Uterus (tissue), 4 donors: ENCODE data around the gene PAWR. TPM values are rescaled to one million over a fixed set of nuclear protein-coding genes. Genes with fewer than 3 reads are reported as not detected.

ENCODE experiments used
- DNase-seq, 2 donors: peaks; one replicate each; pipeline ENCODE4 v3.0.0-alpha.2; 2019 to 2020
- H3K27ac ChIP-seq, 2 donors: fragments of 200-600 bp; sonication (generic); 1 replicate in 1 of 2; 2 replicates in 1 of 2; pipeline ENCODE4 v1.5.1; 2016 to 2018
- H3K27me3 ChIP-seq, 2 donors: fragments of 200-600 bp; sonication (generic); one replicate each; pipeline ENCODE4 v1.5.1; 2018 to 2019; ENCODE audit warnings: control low read depth in 1 of 2
- H3K36me3 ChIP-seq, 2 donors: fragments of 200-600 bp; sonication (generic); one replicate each; pipeline ENCODE4 v1.5.1; 2019; ENCODE audit warnings: control low read depth in 1 of 2
- H3K4me1 ChIP-seq, 2 donors: fragments of 200-600 bp; sonication (generic); one replicate each; pipeline ENCODE4 v1.5.1; 2018 to 2019; ENCODE audit warnings: control low read depth in 1 of 2
- H3K4me3 ChIP-seq, 2 donors: fragments of 200-600 bp; sonication (generic); 1 replicate in 1 of 2; 2 replicates in 1 of 2; pipeline ENCODE4 v1.5.1; 2018 to 2019; ENCODE audit warnings: mild to moderate bottlenecking in 1 of 2
- H3K9me3 ChIP-seq, 2 donors: fragments of 200-600 bp; sonication (generic); one replicate each; pipeline ENCODE4 v1.5.1; 2019; ENCODE audit warnings: control low read depth in 1 of 2
- POLR2A ChIP-seq, 2 donors: fragments of 450-650 bp; IDR thresholded peaks; one replicate each; pipeline ENCODE4 v1.6.1; 2016; ENCODE audit warnings: antibody characterized with exemption in 2 of 2, mild to moderate bottlenecking in 1 of 2, moderate library complexity in 1 of 2
- intact Hi-C: fragments of 100-400 bp; cut with DNase I; formaldehyde crosslinking; loops from one replicate; pipeline ENCODE4 v1.15.1; 2023; ENCODE audit warnings: low total_unique reads
- total RNA-seq, 4 donors: library from RNA; depleted of rRNA in 3 of 4; stranded (reverse); fragments of >200 nt in 3 of 4; gene quantifications; one replicate each; pipeline versions ENCODE4 v1.1.0 to v1.2.4, GENCODE V29; 2014 to 2023
- TF ChIP-seq, protein P1 (sequence below), 4 experiments: fragments of 200-600 bp in 2 of 4; fragments of 450-650 bp in 2 of 4; sonication (generic) in 2 of 4; IDR thresholded peaks; one replicate each; pipeline ENCODE4 v1.5.1; 2016 to 2019; ENCODE audit warnings: antibody characterized with exemption in 4 of 4, mild to moderate bottlenecking in 2 of 4, moderate library complexity in 1 of 4
- donor health status: DM: yes; HTN: yes; CAD: no.

The PAWR gene
- total RNA-seq, 4 donors from 2014 or later, result 54.1 to 144 (median 73.1) TPM

DNA sequence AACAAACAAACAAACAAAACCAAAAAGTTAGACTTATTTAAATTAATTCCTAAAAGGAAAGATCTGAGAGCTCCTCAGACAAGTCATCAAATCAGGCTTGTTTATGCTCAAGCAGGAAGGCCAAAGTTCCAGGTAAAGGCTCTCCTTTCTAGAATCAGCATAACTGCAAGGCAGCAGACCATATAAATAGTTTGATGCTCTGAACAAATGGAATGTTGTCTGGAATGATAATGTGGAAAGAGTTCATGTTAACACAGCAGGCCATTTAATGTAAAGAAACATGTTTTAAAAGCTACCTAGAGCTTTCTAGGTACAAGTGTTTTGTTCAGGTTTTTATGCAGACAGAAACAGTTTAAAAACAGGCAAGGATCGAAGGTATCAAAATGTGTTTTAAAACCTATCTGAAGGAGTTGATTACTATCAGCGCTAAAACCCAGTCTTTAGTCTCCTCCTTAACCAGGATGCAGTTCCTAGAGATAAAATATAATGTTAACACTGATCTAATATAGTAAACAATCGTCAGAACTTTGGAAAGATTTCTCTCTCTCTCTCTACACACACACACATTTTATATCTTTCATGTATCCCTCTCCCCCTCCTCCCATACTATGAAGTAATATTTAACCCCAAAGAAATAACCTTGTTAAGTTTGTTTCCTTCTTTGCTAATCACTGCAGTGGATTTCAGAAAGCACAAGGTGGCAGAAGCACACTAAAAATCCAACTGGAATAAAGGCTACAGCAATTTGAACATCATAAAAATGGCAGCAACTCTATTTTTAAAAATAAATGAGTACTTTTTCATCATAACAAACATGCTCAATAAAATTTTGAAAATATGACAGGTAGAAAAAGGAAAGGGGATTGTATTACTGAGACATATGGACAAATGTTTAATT lies 135.5 kb downstream of the PAWR start:
- no peak for DNase-seq
- intact Hi-C loops, result no loop called here
- H3K27ac ChIP-seq, result peak overlapping the region; percentile 1 to 60
- H3K4me1 ChIP-seq, result no peaks in the 10 kb centered on the region
- H3K4me3 ChIP-seq, result no peak overlapping the region
- TF ChIP-seq, protein P1, sequence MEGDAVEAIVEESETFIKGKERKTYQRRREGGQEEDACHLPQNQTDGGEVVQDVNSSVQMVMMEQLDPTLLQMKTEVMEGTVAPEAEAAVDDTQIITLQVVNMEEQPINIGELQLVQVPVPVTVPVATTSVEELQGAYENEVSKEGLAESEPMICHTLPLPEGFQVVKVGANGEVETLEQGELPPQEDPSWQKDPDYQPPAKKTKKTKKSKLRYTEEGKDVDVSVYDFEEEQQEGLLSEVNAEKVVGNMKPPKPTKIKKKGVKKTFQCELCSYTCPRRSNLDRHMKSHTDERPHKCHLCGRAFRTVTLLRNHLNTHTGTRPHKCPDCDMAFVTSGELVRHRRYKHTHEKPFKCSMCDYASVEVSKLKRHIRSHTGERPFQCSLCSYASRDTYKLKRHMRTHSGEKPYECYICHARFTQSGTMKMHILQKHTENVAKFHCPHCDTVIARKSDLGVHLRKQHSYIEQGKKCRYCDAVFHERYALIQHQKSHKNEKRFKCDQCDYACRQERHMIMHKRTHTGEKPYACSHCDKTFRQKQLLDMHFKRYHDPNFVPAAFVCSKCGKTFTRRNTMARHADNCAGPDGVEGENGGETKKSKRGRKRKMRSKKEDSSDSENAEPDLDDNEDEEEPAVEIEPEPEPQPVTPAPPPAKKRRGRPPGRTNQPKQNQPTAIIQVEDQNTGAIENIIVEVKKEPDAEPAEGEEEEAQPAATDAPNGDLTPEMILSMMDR (IDR thresholded peaks at IDR 0.05), result peak; percentile 44 to 76 (median 65)
- no peak for TF ChIP-seq POLR2A (IDR thresholded peaks at IDR 0.05)
- no peaks in the 10 kb centered on the region for H3K27me3 ChIP-seq
- no peaks in the 10 kb centered on the region for H3K36me3 ChIP-seq
- no peaks in the 10 kb centered on the region for H3K9me3 ChIP-seq

DNA sequence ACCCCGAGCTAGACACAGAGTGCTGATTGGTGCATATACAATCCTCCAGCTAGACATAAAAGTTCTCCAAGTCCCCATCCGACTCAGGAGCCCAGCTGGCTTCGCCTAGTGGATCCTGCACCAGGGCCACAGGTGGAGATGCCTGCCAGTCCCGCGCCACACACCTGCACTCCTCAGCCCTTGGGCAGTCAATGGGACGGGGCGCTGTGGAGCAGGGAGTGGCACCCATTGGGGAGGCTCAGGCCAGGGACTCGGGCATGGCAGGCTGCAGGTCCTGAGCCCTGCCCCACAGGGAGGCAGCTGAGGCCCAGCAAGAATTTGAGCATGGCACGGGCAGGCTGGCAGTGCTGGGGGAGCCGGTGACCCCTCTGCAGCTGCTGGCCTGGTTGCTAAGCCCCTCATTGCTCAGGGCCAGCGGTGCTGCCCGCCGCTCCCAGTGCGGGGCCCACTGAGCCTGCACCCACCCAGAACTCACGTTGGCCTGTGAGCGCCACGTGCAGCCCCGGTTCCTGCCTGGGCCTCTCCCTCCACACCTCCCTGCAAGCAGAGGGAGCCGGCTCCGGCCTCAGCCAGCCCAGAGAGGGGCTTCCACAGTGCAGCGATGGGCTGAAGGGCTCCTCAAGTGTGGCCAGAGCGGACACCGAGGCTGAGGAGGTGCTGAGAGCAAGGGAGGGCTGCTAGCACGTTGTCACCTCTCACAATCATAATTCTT lies 136.7 kb downstream of the PAWR start:
- TF ChIP-seq, protein P1 (IDR thresholded peaks at IDR 0.05), result no peak
- TF ChIP-seq POLR2A (IDR thresholded peaks at IDR 0.05), result no peak
- Histone ChIP-seq H3K36me3 (no peaks in the 10 kb centered on the region), H3K9me3 (no peaks in the 10 kb centered on the region), H3K27ac (no peak overlapping the region), H3K27me3 (no peaks in the 10 kb centered on the region), H3K4me1 (no peaks in the 10 kb centered on the region), H3K4me3 (no peak overlapping the region)
- intact Hi-C loops, result no loop called here
- DNase-seq, result no peak

DNA sequence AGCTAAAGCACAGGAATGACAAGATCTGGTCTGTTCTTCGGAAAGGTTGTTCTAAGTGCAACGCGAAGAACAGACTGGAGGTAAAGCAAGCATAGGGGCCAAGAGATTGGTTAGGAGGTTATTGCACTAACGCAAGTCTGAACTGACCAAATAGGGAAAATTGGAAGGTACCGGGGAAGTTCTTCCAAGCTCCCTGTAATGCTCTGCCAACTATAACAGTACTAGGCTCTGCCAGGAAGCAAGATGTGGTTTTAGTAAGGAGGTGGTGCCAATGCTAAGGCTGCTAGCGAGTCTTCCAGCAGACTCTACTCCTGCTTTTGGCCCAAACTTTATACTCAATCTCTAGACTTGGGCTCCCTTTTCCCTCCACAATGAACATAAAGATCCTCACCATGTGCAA lies 138.6 kb downstream of the PAWR start:
- DNase-seq, result no peak

DNA sequence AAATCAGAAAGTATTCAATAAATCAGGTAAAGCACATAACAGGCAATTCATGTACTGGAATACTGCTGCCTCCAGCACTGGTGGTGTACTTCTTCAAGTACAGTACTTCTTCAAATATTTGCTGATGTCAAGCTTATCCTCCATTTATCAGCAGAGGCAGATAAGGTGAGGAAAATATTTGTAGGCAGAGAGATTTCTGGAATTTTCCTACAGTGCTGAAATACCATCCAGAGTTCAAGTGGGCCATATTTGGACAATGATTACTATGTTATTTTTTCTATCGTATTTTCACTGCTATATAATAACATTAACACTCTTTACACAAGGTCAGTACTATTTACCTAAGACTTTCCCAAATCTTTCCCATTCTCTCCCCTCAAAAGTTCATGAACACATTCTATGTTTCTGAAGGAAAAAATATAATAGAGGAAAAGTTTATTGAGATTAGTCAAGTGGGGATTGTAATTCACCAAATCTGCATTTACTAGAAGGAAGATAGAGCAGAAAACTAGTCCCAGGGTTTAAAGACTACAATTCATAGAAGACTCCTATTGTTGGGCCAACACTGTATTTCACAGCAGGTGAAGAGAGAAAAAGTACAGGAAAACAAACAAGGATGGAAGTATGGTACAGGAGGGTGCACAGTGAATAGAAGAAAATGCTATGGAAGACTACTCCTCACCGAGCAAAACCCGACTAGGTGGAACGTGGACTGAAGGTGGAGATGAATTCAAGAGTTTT lies 141.1 kb downstream of the PAWR start:
- H3K4me1 ChIP-seq, result peaks cover 0 to 13% of the 10 kb centered on the region in 2 donors
- H3K27ac ChIP-seq, result no peak overlapping the region
- H3K27me3 ChIP-seq, result no peaks in the 10 kb centered on the region
- DNase-seq, result no peak
- H3K4me3 ChIP-seq, result no peak overlapping the region
- intact Hi-C loops, result no loop called here
- H3K36me3 ChIP-seq, result no peaks in the 10 kb centered on the region
- H3K9me3 ChIP-seq, result no peaks in the 10 kb centered on the region
- TF ChIP-seq POLR2A (IDR thresholded peaks at IDR 0.05), result no peak
- TF ChIP-seq, protein P1 (IDR thresholded peaks at IDR 0.05), result no peak

More for the DNA sequence above, 138.6 kb downstream of the PAWR start:
- TF ChIP-seq, protein P1 (IDR thresholded peaks at IDR 0.05), result no peak
- no peak for TF ChIP-seq POLR2A (IDR thresholded peaks at IDR 0.05)
- Histone ChIP-seq H3K36me3 (no peaks in the 10 kb centered on the region), H3K4me3 (no peak overlapping the region), H3K4me1 (peaks cover 0 to 13% of the 10 kb centered on the region in 2 donors), H3K27me3 (no peaks in the 10 kb centered on the region), H3K9me3 (no peaks in the 10 kb centered on the region), H3K27ac (no peak overlapping the region)
- intact Hi-C loops, result no loop called here
